Measurements from ENCODE around the gene KIF6. TPM values are rescaled to one million over a fixed set of nuclear protein-coding genes. Genes with fewer than 3 reads are reported as not detected.
"Not testable (repeated sequence)": the region's sequence is repeated elsewhere in the genome, so short reads cannot be mapped to it uniquely, and the experiment has no call there.

The KIF6 gene
- total RNA-seq, 1 donor from 2014 or later = 1.4 TPM

DNA sequence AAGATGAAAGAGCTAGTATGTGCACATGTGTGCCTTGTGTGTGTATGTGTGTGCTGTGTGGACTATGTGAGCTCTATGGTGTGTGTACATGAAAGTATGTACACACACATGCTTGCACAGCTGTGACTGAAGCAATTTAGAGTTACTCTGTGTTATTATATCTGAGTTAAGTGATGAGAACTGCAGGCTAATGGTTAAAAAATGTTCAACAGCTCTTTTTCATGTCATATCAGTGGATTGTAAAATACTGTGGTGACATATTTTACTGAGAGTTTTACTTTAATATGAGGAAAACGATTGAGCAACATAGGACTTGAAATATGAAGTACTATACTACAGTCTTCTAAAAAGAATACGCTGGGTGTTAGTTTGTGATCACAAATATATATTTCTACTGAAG is 207.0 kb downstream of the KIF6 start:
- H3K27ac Mint-ChIP-seq = no peak overlapping the region
- TF ChIP-seq, protein P1, sequence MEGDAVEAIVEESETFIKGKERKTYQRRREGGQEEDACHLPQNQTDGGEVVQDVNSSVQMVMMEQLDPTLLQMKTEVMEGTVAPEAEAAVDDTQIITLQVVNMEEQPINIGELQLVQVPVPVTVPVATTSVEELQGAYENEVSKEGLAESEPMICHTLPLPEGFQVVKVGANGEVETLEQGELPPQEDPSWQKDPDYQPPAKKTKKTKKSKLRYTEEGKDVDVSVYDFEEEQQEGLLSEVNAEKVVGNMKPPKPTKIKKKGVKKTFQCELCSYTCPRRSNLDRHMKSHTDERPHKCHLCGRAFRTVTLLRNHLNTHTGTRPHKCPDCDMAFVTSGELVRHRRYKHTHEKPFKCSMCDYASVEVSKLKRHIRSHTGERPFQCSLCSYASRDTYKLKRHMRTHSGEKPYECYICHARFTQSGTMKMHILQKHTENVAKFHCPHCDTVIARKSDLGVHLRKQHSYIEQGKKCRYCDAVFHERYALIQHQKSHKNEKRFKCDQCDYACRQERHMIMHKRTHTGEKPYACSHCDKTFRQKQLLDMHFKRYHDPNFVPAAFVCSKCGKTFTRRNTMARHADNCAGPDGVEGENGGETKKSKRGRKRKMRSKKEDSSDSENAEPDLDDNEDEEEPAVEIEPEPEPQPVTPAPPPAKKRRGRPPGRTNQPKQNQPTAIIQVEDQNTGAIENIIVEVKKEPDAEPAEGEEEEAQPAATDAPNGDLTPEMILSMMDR (IDR thresholded peaks at IDR 0.05; ENCODE audit: unreplicated experiment) = no peak

DNA sequence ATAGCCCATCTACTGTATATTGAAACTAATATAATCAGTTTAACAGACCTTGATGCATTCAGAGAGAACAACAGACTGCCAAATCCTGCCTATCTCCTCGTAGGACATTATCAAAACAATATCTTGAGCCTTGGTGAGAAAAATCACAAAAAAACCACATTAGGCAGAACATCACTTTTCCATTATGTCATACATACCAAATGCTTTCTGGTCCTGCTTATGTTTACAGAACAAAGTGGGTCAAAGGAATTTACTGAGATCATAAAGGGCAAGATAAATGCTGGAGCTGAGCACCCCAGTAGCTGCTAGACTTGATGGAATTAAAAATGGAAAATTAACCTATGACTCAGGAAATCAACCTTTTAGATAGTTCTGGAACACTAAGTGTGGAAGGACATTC is 207.5 kb downstream of the KIF6 start:
- H3K4me1 Mint-ChIP-seq = peaks cover 3% of the 10 kb centered on the region
- H3K36me3 Mint-ChIP-seq = no peaks in the 10 kb centered on the region
- no peaks in the 10 kb centered on the region for H3K9me3 Mint-ChIP-seq
- TF ChIP-seq, protein P1 (IDR thresholded peaks at IDR 0.05; ENCODE audit: unreplicated experiment) = no peak
- no peak for DNase-seq (ENCODE audit: low spot score in 2 of 2, unreplicated experiment in 2 of 2)
- H3K27ac Mint-ChIP-seq = no peak overlapping the region
- no peak overlapping the region for H3K4me3 Mint-ChIP-seq
- no peaks in the 10 kb centered on the region for H3K27me3 Mint-ChIP-seq (ENCODE audit: low read depth)

More for the DNA sequence above, 207.0 kb downstream of the KIF6 start:
- H3K36me3 Mint-ChIP-seq = no peaks in the 10 kb centered on the region
- peaks cover 3% of the 10 kb centered on the region for H3K4me1 Mint-ChIP-seq
- H3K27me3 Mint-ChIP-seq (ENCODE audit: low read depth) = no peaks in the 10 kb centered on the region
- no peaks in the 10 kb centered on the region for H3K9me3 Mint-ChIP-seq
- H3K4me3 Mint-ChIP-seq = no peak overlapping the region
- DNase-seq (ENCODE audit: low spot score in 2 of 2, unreplicated experiment in 2 of 2) = no peak

DNA sequence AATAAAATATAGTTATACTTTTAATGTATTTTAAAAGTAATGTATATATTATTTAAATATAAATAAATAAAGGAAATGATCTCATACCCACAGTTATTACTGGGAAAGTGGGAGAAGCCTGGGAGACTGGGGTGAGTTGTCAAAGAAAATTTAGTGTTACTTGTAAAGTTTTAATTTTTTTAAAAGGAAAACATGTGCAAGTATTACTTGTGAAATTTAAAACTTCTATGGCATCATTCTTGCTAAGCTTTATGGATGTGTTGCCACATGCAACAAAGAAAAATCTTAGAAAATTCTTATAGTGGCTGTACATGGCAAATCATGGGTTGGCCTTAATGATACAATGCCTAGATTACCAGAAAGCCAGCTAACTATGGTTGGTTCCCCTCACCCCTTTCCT is 208.7 kb downstream of the KIF6 start:
- no peak for DNase-seq (ENCODE audit: low spot score in 2 of 2, unreplicated experiment in 2 of 2)
- H3K4me1 Mint-ChIP-seq = peaks cover 3% of the 10 kb centered on the region
- no peaks in the 10 kb centered on the region for H3K36me3 Mint-ChIP-seq
- no peaks in the 10 kb centered on the region for H3K27me3 Mint-ChIP-seq (ENCODE audit: low read depth)
- H3K27ac Mint-ChIP-seq = no peak overlapping the region
- no peaks in the 10 kb centered on the region for H3K9me3 Mint-ChIP-seq
- no peak overlapping the region for H3K4me3 Mint-ChIP-seq
- TF ChIP-seq, protein P1 (IDR thresholded peaks at IDR 0.05; ENCODE audit: unreplicated experiment) = no peak

DNA sequence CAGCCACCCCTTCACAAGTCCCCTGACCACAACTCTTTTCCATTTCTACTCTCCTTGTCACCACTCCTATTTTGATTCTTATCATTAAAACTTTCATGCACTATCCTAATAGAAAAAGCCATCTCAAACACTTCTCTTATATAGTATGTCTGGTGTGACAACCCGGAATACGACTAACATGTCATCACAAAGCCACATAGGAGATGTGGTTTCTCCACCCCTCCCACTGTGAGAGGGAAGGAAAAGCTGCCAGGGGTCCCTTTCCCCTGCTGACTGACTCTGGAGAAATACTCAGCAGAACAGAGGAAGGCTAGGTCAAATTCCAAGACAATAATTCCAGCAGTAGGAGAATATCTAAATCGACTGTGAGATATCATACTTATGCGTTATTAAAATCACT is 209.7 kb downstream of the KIF6 start:
- no peaks in the 10 kb centered on the region for H3K36me3 Mint-ChIP-seq
- TF ChIP-seq, protein P1 (IDR thresholded peaks at IDR 0.05; ENCODE audit: unreplicated experiment) = no peak
- H3K27ac Mint-ChIP-seq = no peak overlapping the region
- no peak overlapping the region for H3K4me3 Mint-ChIP-seq
- peaks cover 3% of the 10 kb centered on the region for H3K4me1 Mint-ChIP-seq
- DNase-seq (ENCODE audit: low spot score in 2 of 2, unreplicated experiment in 2 of 2) = no peak
- H3K9me3 Mint-ChIP-seq = peaks cover 8% of the 10 kb centered on the region
- H3K27me3 Mint-ChIP-seq (ENCODE audit: low read depth) = no peaks in the 10 kb centered on the region

DNA sequence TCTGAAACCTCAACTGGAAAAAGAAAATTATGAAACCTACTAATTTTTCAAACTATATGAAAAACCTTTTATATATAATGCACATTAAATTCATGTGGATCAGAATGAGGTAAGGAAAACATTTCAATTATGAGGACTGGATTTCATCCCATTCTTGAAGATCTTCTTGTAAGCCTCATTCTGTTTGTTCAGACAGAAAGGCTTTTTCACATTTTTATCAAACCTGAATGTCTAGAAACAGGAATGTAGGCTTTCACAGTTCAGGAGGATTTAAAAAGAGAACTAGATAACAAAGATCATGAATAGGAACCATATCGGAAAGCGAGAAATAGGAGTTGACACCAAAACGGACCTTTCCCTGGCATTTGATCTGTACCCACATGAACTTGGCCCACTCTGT is 210.2 kb downstream of the KIF6 start:
- no peak for DNase-seq (ENCODE audit: low spot score in 2 of 2, unreplicated experiment in 2 of 2)
- H3K27ac Mint-ChIP-seq = no peak overlapping the region
- peaks cover 3% of the 10 kb centered on the region for H3K4me1 Mint-ChIP-seq
- H3K36me3 Mint-ChIP-seq = no peaks in the 10 kb centered on the region
- peaks cover 9% of the 10 kb centered on the region for H3K9me3 Mint-ChIP-seq
- TF ChIP-seq, protein P1 (IDR thresholded peaks at IDR 0.05; ENCODE audit: unreplicated experiment) = no peak
- no peak overlapping the region for H3K4me3 Mint-ChIP-seq
- H3K27me3 Mint-ChIP-seq (ENCODE audit: low read depth) = no peaks in the 10 kb centered on the region

DNA sequence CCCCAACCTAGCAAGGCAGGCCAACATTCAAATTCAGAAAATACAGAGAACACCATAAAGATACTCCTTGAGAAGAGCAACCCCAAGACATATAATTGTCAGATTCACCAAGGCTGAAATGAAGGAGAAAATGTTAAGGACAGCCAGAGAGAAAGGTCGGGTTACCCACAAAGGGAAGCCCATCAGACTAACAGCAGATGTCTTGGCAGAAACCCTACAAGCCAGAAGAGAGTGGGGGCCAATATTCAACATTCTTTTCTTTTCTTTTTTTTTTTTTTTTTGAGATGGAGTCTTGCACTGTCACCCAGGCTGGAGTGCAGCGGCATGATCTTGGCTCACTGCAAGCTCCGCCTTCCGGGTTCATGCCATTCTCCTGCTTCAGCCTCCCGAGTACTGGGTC is 215.4 kb downstream of the KIF6 start:
- H3K36me3 Mint-ChIP-seq; DNase-seq (ENCODE audit: low spot score in 2 of 2, unreplicated experiment in 2 of 2); H3K4me3 Mint-ChIP-seq; H3K4me1 Mint-ChIP-seq; H3K27ac Mint-ChIP-seq; H3K27me3 Mint-ChIP-seq (ENCODE audit: low read depth): not testable (repeated sequence)
- peaks cover 35% of the 10 kb centered on the region for H3K9me3 Mint-ChIP-seq
